GM12872 (cell line): ENCODE measurements around the gene ARHGEF38.

Experiments used
- TF ChIP-seq, protein P1 (sequence below): IDR thresholded peaks from 3 replicates; pipeline ENCODE4 v1.5.1; 2011; ENCODE audit warnings: low read depth, mild to moderate bottlenecking, low read length, moderate library complexity; ENCODE audit not compliant: insufficient read depth

The ARHGEF38 gene

DNA sequence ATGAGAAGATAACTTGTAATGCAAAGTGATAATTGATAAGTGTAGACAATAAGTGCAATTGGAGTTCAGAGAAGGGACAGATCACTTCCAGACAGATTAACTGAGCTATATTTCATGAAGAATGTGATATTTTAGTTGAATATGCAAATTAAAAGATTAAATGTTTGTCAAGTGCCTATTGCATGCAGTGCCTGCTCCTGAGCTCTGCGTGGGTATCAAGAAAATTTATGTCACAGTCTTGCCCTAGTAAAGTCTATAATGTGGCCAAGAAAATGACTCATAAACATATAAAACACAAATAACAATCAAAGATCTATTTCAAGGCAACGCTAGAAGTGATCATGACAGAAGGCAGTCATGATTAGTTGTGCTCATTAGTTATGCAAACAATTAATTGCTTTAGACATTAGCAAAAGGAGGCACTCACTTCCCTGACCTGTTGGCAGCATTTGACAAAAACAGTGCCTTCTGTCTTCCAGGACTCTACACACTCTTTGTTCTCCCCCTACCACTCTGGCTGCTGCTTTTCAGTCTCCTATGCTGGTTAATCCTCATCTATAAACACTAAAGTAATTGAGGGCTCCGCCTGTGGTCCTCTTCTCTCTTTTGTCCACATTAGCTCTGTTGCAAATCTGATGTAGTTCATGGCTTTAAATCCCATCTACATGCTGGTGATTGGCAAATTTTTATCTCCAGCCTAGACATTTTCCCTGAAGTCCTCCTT lies 47.7 kb downstream of the ARHGEF38 start:
- TF ChIP-seq, protein P1, sequence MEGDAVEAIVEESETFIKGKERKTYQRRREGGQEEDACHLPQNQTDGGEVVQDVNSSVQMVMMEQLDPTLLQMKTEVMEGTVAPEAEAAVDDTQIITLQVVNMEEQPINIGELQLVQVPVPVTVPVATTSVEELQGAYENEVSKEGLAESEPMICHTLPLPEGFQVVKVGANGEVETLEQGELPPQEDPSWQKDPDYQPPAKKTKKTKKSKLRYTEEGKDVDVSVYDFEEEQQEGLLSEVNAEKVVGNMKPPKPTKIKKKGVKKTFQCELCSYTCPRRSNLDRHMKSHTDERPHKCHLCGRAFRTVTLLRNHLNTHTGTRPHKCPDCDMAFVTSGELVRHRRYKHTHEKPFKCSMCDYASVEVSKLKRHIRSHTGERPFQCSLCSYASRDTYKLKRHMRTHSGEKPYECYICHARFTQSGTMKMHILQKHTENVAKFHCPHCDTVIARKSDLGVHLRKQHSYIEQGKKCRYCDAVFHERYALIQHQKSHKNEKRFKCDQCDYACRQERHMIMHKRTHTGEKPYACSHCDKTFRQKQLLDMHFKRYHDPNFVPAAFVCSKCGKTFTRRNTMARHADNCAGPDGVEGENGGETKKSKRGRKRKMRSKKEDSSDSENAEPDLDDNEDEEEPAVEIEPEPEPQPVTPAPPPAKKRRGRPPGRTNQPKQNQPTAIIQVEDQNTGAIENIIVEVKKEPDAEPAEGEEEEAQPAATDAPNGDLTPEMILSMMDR, result no peak

DNA sequence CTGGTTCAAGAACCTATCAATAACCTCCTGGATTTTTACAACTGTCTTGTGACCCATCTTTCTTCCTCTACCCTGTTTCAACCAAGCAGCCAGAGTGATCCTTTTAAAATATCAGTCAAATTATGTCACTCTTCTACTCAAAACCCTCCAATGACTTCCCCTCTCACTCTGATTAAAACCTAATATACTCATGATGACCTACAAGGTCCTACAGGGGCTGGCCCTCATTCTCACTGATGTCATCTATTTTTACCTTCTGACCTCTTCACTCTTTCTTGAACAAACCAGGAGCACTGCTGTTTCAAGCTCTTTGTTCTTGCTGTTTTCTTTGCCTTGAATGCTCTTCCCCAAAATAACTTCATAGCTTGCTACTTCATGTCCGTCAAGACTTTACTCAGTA lies 48.5 kb downstream of the ARHGEF38 start:
- TF ChIP-seq, protein P1, result no peak

DNA sequence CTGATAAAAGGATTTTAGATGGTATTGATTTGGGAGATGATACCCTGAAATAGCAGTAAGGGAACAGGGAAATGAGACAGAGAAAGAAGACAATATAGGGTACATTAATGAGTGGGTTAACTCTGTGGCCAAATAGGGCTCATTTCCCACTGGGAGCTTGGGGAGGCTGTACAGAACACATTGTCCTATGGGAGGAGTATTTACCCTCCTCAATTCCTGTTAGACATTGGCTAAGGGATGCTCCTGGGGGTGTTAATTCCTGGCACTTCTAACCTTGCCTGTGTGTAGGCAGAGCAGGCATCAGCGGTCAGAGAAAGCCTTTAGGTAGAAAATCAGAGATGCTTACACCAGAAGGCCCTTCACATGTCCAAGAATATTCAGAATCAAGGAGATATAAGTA lies 49.0 kb downstream of the ARHGEF38 start:
- TF ChIP-seq, protein P1, result no peak

DNA sequence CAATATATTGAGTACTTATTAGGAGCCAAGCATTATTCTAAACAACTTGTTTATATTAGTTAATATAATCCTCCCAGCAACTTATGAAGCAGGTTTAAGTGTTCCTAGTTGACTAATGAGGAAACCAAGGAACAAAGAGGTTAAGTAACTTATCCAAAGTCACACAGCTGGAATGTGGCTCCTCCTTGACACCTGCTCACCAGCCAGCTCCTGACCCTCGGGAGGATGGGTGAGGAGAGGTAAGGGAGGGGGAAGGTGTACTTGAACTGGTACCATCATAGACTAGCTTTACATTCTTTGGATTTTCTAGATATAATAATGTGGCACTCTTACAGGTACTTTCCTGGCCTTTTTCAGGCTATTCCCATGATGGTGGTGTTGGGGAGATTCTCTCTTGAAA lies 50.7 kb downstream of the ARHGEF38 start:
- TF ChIP-seq, protein P1, result no peak

DNA sequence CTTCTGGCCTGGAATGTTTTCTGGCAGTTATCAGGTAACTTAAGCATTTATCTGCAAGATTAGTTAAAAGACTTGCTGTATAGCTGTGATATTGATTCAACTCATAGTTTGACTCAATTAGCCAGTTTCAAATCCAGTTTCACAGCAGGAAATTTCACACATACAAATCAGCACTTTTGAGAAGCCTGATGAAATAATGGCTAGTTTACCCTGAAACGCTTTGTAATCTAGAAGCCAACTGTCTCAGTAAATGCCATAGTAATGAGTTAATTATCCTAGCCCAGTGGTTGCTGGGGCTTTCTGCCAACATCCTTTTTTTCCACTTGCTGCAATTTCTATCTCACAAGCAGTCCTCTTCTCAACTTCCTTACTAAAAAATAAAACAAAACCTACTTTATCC lies 53.1 kb downstream of the ARHGEF38 start:
- TF ChIP-seq, protein P1, result no peak

DNA sequence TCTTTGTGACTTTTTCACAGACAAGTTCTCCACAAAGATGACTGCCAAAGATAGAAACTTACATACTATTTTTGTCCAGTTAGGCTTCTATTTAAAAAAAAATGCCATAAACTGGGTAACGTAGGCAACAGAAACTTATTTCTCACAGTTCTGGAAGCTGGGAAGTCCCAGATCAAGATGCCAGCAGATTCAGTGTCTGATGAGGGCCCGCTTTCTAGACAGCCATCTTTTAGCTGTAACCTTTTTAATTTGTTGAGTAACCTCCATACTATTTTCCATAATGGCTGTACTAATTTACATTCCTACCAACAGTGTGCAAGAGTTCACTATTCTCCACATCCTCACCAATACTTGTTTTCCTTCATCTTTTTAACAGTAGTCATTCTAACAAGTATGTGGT lies 55.5 kb downstream of the ARHGEF38 start:
- TF ChIP-seq, protein P1, result no peak

DNA sequence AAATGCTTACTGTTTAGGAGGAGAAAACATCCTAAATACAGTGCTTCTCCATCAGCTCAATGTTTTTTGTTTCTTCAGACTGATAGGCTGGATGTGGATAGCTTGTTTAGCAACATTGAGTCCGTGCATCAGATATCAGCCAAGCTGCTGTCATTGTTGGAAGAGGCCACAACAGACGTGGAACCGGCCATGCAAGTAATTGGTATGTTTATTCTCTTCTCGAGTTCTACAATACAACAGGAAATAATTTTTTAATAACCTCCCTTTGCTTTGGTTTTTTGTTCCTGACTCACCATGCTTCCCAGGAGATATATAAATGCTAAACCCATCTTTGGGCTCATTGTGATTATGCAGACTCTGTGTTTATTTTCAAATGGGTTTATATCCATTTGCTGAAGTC lies 60.9 kb downstream of the ARHGEF38 start:
- TF ChIP-seq, protein P1, result no peak
